GM08714 (cell line): Measurements from ENCODE around the gene PAFAH2.

ENCODE experiments used
- H3K4me3 ChIP-seq: fragments of 200-500 bp; sonication (Bioruptor generic); 2 replicates; pipeline ENCODE4 v1.5.1; 2014; ENCODE audit warnings: mild to moderate bottlenecking, low read length, inconsistent platforms
- ZNF274 ChIP-seq: IDR thresholded peaks from 2 replicates; pipeline ENCODE4 v1.6.1; 2012; ENCODE audit warnings: mild to moderate bottlenecking, low read depth, low read length

PAFAH2 gene

GRCh38 chr1:25997828-25998761, at the start of gene PAFAH2:
Gene PAFAH2 (minus strand): TSS chr1:25998063. CDS start chr1:25990816, 7,247 bp downstream.
- TF ChIP-seq ZNF274 = no peak
- peak within 1 kb of the TSS; percentile 71 for H3K4me3 ChIP-seq

DNA sequence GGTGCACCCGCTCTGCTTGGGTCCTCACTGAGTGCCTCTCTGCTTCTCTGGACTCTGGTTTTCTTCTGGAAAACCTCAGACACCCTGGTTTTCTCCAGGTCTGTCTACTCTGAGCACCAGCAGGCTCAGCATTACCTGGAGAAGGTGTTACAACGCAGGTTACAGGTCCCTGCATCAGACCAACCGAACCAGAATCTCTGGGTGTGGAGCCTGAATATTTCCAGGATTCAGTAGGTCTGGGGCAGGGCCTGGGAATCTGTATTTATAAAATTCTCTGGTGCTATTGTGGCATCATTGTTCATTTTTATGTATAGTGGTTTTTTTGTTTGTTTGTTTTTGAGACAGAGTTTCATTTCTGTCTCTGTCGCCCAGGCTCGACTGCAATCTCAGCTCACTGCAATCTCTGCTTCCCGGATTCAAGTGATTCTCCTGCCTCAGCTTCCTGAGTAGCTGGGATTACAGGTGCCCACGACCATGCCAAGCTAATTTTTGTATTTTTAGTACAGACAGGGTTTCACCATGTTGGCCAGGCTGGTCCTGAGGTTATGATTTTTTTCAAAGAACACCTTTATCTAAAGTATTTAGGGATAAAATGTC, 49.5 kb upstream of the PAFAH2 start:
- H3K4me3 ChIP-seq = no peak overlapping the region
- no peak for TF ChIP-seq ZNF274

GRCh38 chr1:26046246-26047095, 48.6 kb upstream of the PAFAH2 start:
- no peak for TF ChIP-seq ZNF274

DNA sequence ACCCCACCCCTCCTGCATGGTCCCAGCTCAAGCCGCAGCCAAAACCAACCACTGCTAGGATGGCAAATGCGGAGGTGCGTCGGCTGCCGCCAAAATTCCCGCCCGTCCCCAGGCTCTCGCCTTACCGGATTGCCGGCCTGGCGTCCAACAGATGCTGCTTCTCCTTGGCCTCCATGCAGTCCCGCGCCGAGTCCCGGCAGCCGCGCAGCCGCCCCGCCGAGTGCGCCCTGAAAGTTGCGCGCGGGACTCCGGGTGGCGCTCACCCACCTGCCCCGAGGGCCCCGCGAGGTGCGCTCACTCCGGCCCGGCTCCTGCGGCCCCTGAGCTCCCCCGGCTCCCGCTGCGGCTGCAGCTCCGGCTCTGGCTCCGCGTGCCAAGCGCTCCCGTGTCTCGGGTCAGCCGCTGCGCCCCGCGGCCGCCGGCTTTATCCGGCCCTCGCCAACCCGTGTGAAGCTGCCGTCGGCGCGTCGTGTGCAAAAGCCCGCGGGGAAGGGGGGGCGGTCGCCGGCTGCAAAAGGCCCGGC, 47.9 kb upstream of the PAFAH2 start, which contains the start of gene SLC30A2:
SLC30A2 (minus strand) TSS at position 397 of the 524 bp plus-strand sequence; CDS start at position 175, 222 bp downstream.
- no peak within 1 kb of the TSS for H3K4me3 ChIP-seq

More at GRCh38 chr1:26046246-26047095, 48.6 kb upstream of the PAFAH2 start:
- H3K4me3 ChIP-seq = no peak overlapping the region

GRCh38 chr1:26044971-26045721, 47.3 kb upstream of the PAFAH2 start:
- H3K4me3 ChIP-seq = no peak overlapping the region
- no peak for TF ChIP-seq ZNF274

More for the DNA sequence above, 47.9 kb upstream of the PAFAH2 start, which contains the start of gene SLC30A2:
- no peak for TF ChIP-seq ZNF274

DNA sequence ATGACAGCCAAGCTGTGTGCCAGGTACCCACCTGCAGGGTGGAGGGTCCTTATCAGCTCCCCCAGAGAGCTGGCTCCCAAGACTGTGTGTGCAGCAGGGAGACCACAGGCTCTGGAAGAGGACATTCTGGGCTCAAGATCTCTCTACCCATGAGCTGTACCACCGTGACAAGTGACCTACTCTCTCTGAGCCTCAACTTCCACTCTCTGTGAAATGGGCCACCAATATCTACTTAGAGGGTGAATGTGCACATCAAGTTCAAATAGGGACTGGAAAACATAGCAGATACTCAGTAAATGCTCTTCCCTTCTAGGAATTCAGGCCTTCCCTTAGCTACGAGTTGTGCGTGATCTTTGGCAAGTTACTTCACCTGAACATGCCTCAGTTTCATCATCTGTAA, 46.6 kb upstream of the PAFAH2 start:
- TF ChIP-seq ZNF274 = no peak
- H3K4me3 ChIP-seq = no peak overlapping the region

GRCh38 chr1:26043765-26044164, 45.9 kb upstream of the PAFAH2 start:
- no peak overlapping the region for H3K4me3 ChIP-seq
- TF ChIP-seq ZNF274 = no peak

- TF ChIP-seq ZNF274 = no peak
- no peak overlapping the region for H3K4me3 ChIP-seq
Observed at GRCh38 chr1:26041978-26042377, 44.1 kb upstream of the PAFAH2 start.

GRCh38 chr1:26041401-26041800, 43.5 kb upstream of the PAFAH2 start:
- TF ChIP-seq ZNF274 = no peak
- no peak overlapping the region for H3K4me3 ChIP-seq

GRCh38 chr1:26038904-26039303, 41.0 kb upstream of the PAFAH2 start:
- no peak for TF ChIP-seq ZNF274

DNA sequence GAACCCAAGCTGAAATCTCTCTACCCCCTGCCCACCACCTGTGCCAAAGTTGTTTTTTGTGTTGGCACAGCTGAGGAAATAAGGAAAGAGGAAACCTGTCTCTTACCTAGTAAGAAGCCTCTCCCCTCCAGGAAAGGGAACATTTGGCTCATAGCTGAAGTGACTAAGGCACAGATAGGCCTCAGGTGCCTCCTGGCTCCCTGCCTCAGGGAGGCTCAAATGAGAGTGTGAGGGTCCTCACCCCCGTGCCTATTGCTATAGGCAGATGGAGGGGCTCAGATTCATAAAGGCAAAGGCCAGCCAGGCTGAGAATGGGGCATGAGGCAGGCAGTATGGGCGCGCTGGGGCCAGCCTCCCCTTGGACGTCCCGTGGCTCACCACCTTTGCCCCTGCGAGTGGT, 40.6 kb upstream of the PAFAH2 start:
- TF ChIP-seq ZNF274 = no peak

More at GRCh38 chr1:26038904-26039303, 41.0 kb upstream of the PAFAH2 start:
- H3K4me3 ChIP-seq = no peak overlapping the region

DNA sequence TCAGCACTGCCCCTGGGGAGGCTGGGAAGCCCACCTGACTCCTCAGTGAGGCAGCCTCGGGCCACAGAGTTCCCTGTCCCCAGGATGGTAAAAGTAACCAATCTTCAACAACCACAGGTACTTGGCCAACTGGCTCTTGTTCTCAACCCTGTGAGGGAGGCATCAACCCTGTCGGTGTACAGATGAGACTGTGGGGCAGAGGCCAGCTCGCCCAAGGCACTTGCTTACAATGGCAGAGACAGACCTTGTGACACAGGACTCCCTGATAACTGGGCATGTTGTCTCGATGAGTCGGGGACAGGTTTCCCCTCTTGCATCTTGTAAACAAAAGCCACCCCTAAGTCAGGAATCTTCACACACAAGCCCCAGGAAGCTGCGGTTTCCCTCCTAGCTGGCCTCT, 40.0 kb upstream of the PAFAH2 start:
- TF ChIP-seq ZNF274 = no peak
- no peak overlapping the region for H3K4me3 ChIP-seq

More for the DNA sequence above, 40.6 kb upstream of the PAFAH2 start:
- H3K4me3 ChIP-seq = no peak overlapping the region

GRCh38 chr1:26036756-26037281, 39.0 kb upstream of the PAFAH2 start:
- no peak for TF ChIP-seq ZNF274
- H3K4me3 ChIP-seq = no peak overlapping the region
